ENCODE measurements around the gene ANKS1A.

ANKS1A gene

GRCh38 chr6:35082733-35083403, 193.8 kb downstream of the ANKS1A start:
- DNase-seq (ENCODE audit: low read depth, low spot score): no peak

DNA sequence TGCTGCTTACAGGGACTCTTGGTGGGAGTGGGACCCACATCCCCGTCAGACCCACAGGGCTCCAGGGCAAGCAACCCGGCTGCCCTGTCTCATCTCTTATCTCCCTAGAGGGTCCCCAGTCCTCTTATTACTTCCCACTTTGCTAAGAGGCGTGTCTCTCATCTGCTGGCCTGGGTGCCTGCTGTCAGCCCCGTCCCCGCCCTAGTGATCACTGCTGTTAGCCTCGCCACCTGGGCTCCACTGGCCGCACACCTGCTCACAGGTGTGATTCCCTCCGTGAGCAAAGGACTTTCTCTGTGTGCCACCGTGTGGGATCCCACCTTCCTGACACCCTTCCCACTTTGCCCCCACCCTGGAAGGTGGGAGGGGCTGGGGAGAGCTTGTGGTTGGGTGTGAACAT, 194.5 kb downstream of the ANKS1A start:
- DNase-seq (ENCODE audit: low read depth, low spot score): no peak

DNA sequence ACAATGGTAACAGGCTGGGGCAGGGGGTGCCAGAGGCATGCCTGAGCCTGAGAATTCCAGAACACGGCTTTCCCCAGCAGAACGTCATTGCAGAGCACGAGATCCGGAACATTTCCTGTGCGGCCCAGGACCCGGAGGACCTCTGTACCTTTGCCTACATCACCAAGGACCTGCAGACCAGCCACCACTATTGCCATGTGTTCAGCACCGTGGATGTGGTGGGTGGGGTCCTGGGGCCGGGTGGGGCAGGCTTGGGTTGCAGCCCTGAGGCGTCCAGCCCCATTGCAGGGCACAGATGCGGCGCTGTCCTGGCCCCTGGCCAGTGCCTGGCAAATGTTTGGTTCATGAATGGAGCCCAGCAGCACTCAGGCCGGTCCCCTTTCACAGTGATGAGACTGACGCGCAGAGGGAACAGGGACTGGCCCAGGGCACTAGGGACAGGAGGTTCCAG, 195.0 kb downstream of the ANKS1A start:
- no peak for DNase-seq (ENCODE audit: low read depth, low spot score)

DNA sequence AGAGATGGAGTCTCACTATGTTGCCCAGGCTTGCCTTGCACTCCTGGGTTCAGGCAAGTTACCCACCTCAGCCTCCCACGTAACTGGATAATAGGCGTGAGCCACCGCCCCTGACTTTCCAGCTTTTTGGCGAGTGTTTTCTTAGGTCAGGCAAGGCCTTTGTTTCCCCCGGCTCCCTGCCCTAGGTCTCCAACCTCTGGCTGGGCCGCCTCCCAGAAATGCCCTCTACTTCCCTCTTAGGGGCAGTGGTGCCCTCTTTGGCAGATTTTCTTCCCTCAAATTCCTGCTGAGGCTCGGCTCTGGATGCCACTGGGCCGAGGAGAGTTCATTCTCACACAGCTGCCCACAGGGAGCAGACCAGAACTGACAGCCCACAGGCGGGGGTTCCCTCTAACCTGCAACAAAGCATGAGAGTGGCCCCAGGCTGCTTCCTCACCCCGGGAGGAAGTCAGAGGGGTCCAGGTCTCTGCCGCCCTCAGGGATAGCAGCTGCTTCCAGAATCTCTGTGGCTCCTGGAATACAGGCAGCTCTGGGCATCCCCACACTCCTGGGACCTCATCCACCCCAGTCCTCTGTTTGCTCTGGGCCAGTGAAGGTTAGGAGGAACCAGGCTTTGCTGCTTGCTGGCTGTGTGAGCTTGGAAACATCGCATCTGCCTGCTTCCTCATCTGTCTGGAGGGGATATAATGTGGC, 195.6 kb downstream of the ANKS1A start:
- no peak for DNase-seq (ENCODE audit: low read depth, low spot score)

- DNase-seq (ENCODE audit: low read depth, low spot score): no peak
Observed at GRCh38 chr6:35085359-35086281, 196.6 kb downstream of the ANKS1A start.

- DNase-seq (ENCODE audit: low read depth, low spot score): no peak
Observed at GRCh38 chr6:35086282-35086632, 197.2 kb downstream of the ANKS1A start.

- DNase-seq (ENCODE audit: low read depth, low spot score): no peak
Observed at GRCh38 chr6:35086636-35087360, 197.7 kb downstream of the ANKS1A start.

DNA sequence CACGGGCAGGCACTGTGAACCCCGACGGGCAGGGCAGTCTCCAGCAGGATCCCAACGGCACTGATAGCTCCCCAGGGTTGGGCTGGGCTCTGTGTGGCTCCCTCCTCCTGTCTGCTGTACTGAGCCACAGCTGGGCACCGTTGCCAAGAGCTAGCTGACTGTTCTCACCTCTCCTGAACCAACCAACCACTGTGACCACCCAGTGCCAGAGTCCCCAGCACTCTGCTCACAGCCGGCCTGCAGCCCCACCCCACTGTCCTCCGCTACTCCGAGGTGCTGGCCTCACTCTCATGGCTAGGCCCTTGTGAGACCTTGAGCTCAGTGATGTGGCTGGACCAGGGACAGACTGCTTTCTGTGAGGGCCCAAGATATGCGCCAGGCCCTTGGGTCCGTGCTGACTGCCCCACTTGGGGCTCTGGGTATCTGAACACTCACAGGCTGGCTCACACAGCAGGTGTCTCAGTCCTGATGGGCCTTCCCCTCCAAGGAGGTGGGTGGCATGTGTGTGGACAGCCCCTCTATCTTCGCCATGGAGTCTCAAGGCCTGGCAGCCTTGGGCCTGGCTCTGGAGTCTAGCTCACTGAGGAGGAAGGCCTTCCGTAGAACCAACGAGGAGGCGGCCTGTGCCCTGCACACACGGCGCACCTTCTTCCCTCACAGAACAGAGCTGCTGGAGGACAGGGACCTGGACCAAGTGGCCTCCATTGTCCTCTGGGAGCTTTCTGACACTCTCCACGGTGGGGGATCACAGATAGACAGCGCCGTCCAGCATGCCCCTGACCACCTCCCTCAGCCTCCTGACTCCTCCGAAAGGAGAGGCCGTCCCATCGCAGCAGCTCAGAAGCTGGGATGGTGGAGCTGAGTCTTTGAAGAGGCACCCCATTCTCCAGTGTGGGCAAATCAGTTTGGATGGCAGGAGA, 198.6 kb downstream of the ANKS1A start:
- no peak for DNase-seq (ENCODE audit: low read depth, low spot score)

GRCh38 chr6:35088281-35089215, 199.5 kb downstream of the ANKS1A start:
- no peak for DNase-seq (ENCODE audit: low read depth, low spot score)

GRCh38 chr6:35089216-35089934, 200.3 kb downstream of the ANKS1A start:
- DNase-seq (ENCODE audit: low read depth, low spot score): no peak

- no peak for DNase-seq (ENCODE audit: low read depth, low spot score)
Observed at GRCh38 chr6:35089935-35090505, 201.0 kb downstream of the ANKS1A start.

- DNase-seq (ENCODE audit: low read depth, low spot score): no peak
Observed at GRCh38 chr6:35090734-35091133, 201.7 kb downstream of the ANKS1A start.

DNA sequence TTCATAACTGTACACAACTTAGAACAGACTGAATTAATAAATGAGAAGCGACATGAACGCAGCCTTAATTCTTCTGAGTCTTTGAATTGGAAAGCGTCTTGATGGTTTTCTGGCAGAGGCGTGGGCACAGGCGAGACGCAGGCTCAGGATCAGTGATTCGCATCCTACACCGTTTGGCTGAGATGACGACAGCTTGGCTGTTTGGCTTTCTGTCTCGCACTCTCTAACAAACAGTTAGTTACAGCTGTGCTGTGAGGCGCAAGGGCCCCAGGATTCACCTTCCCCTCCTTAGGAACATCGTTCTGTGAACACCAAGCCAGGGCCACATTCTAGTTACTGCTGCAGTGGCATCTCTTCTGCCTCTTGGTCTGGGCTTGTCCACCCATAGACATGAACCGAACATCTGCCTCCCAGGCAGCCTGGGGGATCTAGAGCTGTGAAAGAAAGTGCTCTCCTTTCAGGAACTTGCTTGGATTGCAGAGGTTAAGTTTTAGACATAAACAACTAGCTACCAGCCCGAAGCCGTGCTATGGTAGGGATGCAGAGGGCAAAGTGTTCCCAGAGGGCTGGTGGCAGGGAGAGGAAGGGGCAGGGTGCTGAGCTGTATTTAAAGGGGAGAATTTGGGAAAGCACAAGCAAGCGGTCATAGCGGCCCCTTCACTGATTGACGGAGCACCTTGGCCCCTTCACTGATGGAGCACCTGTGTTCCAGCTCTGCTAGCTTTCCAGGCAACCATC, 202.5 kb downstream of the ANKS1A start:
- no peak for DNase-seq (ENCODE audit: low read depth, low spot score)

GRCh38 chr6:35092362-35093117, 203.5 kb downstream of the ANKS1A start:
- DNase-seq (ENCODE audit: low read depth, low spot score): no peak

DNA sequence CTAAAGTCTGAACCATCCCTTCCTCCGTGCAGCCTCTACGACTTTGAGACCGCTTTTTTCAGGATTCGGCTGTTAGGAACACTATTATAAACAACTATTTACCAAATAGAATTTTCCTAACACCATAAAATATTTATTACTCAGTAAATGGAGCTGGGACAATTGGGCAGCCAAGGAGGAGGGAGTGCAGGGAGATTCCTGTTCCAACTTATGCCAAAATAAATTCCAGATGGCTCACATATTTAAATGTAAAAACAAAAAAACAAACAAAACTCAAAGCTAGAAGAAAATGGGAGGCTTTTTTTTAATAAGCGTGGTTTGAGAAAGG, 204.0 kb downstream of the ANKS1A start:
- no peak for DNase-seq (ENCODE audit: low read depth, low spot score)

DNA sequence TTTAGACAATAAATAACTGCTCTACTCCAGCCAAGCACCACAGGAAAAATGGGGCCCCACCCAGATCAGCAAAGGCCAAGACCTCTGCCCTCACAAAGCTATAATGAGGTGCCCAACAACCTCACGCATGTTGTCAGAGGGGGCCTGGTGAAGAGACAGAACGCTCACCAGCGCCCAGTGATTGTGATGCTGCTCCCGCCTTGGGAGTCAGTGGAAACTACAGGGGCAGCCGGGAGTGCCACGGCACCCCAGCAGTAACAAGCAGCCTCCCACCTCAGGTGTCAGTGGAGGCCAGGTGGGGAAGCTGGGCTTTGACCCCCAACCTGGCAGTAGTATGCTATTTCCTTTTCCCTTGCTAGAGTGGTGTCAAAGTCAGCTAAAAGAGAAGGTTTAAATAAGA, 204.7 kb downstream of the ANKS1A start:
- no peak for DNase-seq (ENCODE audit: low read depth, low spot score)

DNA sequence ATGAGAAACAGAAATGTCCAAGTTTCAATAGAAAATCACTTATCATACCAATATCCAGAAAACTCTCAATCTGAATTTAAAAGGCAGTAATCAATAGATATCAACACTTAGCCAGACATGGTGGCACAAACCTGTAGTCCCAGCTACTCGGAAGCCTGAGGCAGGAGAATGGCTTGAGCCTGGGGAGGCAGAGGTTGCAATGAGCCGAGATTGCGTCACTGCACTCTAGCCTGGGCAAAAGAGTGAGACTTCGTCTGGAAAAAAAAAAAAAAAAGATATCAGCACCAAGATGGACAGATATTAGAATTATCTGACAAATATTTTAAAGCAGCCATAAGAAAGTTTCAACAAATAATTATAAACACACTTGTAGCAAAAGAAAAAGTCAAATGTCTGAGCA, 205.1 kb downstream of the ANKS1A start:
- no peak for DNase-seq (ENCODE audit: low read depth, low spot score)

All from activated CD4-positive, CD25-positive, alpha-beta regulatory T cell treated with anti-CD3 and anti-CD28 coated beads, Interleukin-2, amount 50 U/mL, for 16 hours (primary cell).